Esophagus squamous epithelium (tissue), 5 donors: ENCODE measurements around the gene COL8A2. TPM values are rescaled to one million over a fixed set of nuclear protein-coding genes. Genes with fewer than 3 reads are reported as not detected.

ENCODE experiments used
- DNase-seq: peaks from one replicate; lab custom pipeline; 2025; lab: John Stamatoyannopoulos, UW
- H3K27ac ChIP-seq, 4 donors: fragments of 200-600 bp; sonication (generic); one replicate each; pipeline ENCODE4 v1.5.1; 2016 to 2019; ENCODE audit warnings: mild to moderate bottlenecking in 1 of 4
- H3K27me3 ChIP-seq, 4 donors: fragments of 200-600 bp; sonication (generic); 1 replicate in 3 of 4; 2 replicates in 1 of 4; pipeline versions ENCODE4 v1.5.1 to v1.6.0; 2017 to 2021; ENCODE audit warnings: antibody characterized with exemption in 1 of 4
- H3K36me3 ChIP-seq, 3 donors: fragments of 200-600 bp; sonication (generic); one replicate each; pipeline ENCODE4 v1.5.1; 2016 to 2019
- H3K4me1 ChIP-seq, 3 donors: fragments of 200-600 bp; sonication (generic); one replicate each; pipeline ENCODE4 v1.5.1; 2017 to 2019
- H3K4me3 ChIP-seq, 4 donors: fragments of 200-600 bp; sonication (generic); 1 replicate in 3 of 4; 2 replicates in 1 of 4; pipeline ENCODE4 v1.5.1; 2016 to 2019; ENCODE audit warnings: mild to moderate bottlenecking in 2 of 4, moderate library complexity in 1 of 4
- H3K9me3 ChIP-seq, 3 donors: fragments of 200-600 bp; sonication (generic); one replicate each; pipeline ENCODE4 v1.5.1; 2016 to 2019
- CTCF ChIP-seq, 6 experiments: fragments of 450-650 bp in 4 of 6; fragments of 200-600 bp in 2 of 6; sonication (generic) in 2 of 6; IDR thresholded peaks; one replicate each; pipeline ENCODE4 v1.5.1; 2016 to 2019; ENCODE audit warnings: antibody characterized with exemption in 6 of 6, mild to moderate bottlenecking in 4 of 6, moderate library complexity in 4 of 6
- POLR2A ChIP-seq, 4 donors: fragments of 450-650 bp; IDR thresholded peaks; one replicate each; pipeline ENCODE4 v1.6.1; 2017; ENCODE audit warnings: antibody characterized with exemption in 4 of 4, mild to moderate bottlenecking in 4 of 4, moderate library complexity in 3 of 4
- WGBS, 2 donors: methylation state at CpG; one replicate each; pipeline ENCODE4 v1.1.5; 2018; 5-methylcytosine and 5-hydroxymethylcytosine counted together
- intact Hi-C: fragments of 100-400 bp; cut with DNase I; formaldehyde crosslinking; loops from one replicate; pipeline ENCODE4 v1.15.0; 2022
- total RNA-seq, 4 donors: library from RNA; depleted of rRNA; stranded (reverse); fragments of >200 nt; gene quantifications; one replicate each; pipeline ENCODE4 v1.1.0, GENCODE V29; 2016
- donor health status: DM: yes; HTN: yes; CAD: no.

Gene COL8A2
- total RNA-seq, 4 donors from 2014 or later: 4.0 to 7.4 (median 5.1) TPM

- peaks cover 0 to 18% (median 0%) of the 10 kb centered on the region in 4 donors for H3K27me3 ChIP-seq
- no peaks in the 10 kb centered on the region for H3K36me3 ChIP-seq
- WGBS, 2 donors: 83 to 84% methylated on average over 9 to 12 of the region's 12 CpGs
- TF ChIP-seq POLR2A (IDR thresholded peaks at IDR 0.05): no peak
- intact Hi-C loops: no loop called here
- H3K4me1 ChIP-seq: peaks cover 5 to 49% (median 7%) of the 10 kb centered on the region in 3 donors
- H3K4me3 ChIP-seq: no peak overlapping the region
- no peaks in the 10 kb centered on the region for H3K9me3 ChIP-seq
- H3K27ac ChIP-seq: peak overlapping the region in 1 of 4 donors; percentile 81
- DNase-seq: no peak
Observed at GRCh38 chr1:36122062-36123030, 2.7 kb downstream of the COL8A2 start.

- H3K36me3 ChIP-seq: no peaks in the 10 kb centered on the region
- peak overlapping the region; percentile 25 to 72 (median 54) for H3K27ac ChIP-seq
- H3K27me3 ChIP-seq: peaks cover 0 to 3% (median 0%) of the 10 kb centered on the region in 4 donors
- 45 to 52% methylated on average over 3 to 5 of the region's 9 CpGs for WGBS, 2 donors
- H3K4me3 ChIP-seq: no peak overlapping the region
- TF ChIP-seq POLR2A (IDR thresholded peaks at IDR 0.05) (no peak), CTCF (IDR thresholded peaks at IDR 0.05) (no peak)
- H3K9me3 ChIP-seq: no peaks in the 10 kb centered on the region
- intact Hi-C loops: loop anchor here (10.0 kb wide), 1 partner anchor 165 kb away; no protein-coding TSS in a partner anchor
- no peak for DNase-seq
- H3K4me1 ChIP-seq: peaks cover 0 to 50% (median 10%) of the 10 kb centered on the region in 3 donors
Observed at GRCh38 chr1:36119456-36119855, 5.6 kb downstream of the COL8A2 start.

- H3K27me3 ChIP-seq: no peaks in the 10 kb centered on the region
- no peak for DNase-seq
- intact Hi-C loops: loop anchor here (10.0 kb wide), 1 partner anchor 166 kb away; no protein-coding TSS in a partner anchor
- H3K27ac ChIP-seq: peak overlapping the region; percentile 25 to 72 (median 54)
- TF ChIP-seq POLR2A (IDR thresholded peaks at IDR 0.05): no peak
- no peak for TF ChIP-seq CTCF (IDR thresholded peaks at IDR 0.05)
- peaks cover 0 to 42% (median 10%) of the 10 kb centered on the region in 3 donors for H3K4me1 ChIP-seq
- no peak overlapping the region for H3K4me3 ChIP-seq
- no peaks in the 10 kb centered on the region for H3K9me3 ChIP-seq
- H3K36me3 ChIP-seq: no peaks in the 10 kb centered on the region
- 74 to 100% methylated on average over 3 to 4 of the region's 10 CpGs for WGBS, 2 donors
Observed at GRCh38 chr1:36118447-36119204, 6.4 kb downstream of the COL8A2 start.

GRCh38 chr1:36116901-36117300 is 8.1 kb downstream of the COL8A2 start:
- Histone ChIP-seq H3K36me3 (no peaks in the 10 kb centered on the region), H3K4me3 (no peak overlapping the region), H3K4me1 (peaks cover 0 to 35% (median 10%) of the 10 kb centered on the region in 3 donors), H3K27me3 (no peaks in the 10 kb centered on the region), H3K9me3 (no peaks in the 10 kb centered on the region), H3K27ac (peak overlapping the region in 2 of 4 donors; percentile 33 to 44)
- intact Hi-C loops: loop anchor here (10.0 kb wide), 1 partner anchor 168 kb away; no protein-coding TSS in a partner anchor
- WGBS, 2 donors: 68 to 85% methylated on average over 3 to 4 of the region's 5 CpGs
- no peak for DNase-seq
- TF ChIP-seq CTCF (IDR thresholded peaks at IDR 0.05): no peak
- TF ChIP-seq POLR2A (IDR thresholded peaks at IDR 0.05): no peak

GRCh38 chr1:36115931-36116330 is 9.1 kb downstream of the COL8A2 start:
- 57 to 66% methylated on average over 4 to 5 of the region's 5 CpGs for WGBS, 2 donors
- intact Hi-C loops: loop anchor here (10.0 kb wide), 1 partner anchor 169 kb away; no protein-coding TSS in a partner anchor
- DNase-seq: no peak

More at GRCh38 chr1:36115931-36116330, 9.1 kb downstream of the COL8A2 start:
- Histone ChIP-seq H3K27ac (peak overlapping the region in 3 of 4 donors; percentile 64 to 83 (median 75)), H3K4me3 (no peak overlapping the region), H3K27me3 (no peaks in the 10 kb centered on the region), H3K4me1 (peaks cover 0 to 35% (median 10%) of the 10 kb centered on the region in 3 donors), H3K9me3 (no peaks in the 10 kb centered on the region), H3K36me3 (no peaks in the 10 kb centered on the region)
- TF ChIP-seq POLR2A (IDR thresholded peaks at IDR 0.05): no peak
- TF ChIP-seq CTCF (IDR thresholded peaks at IDR 0.05): no peak
